ENCODE measurements around the gene PTPRT.

Gene PTPRT

GRCh38 chr20:42530855-42531448, 658.8 kb downstream of the PTPRT start:
- DNase-seq: no peak

GRCh38 chr20:42530191-42530590, 659.5 kb downstream of the PTPRT start:
- DNase-seq: no peak

DNA sequence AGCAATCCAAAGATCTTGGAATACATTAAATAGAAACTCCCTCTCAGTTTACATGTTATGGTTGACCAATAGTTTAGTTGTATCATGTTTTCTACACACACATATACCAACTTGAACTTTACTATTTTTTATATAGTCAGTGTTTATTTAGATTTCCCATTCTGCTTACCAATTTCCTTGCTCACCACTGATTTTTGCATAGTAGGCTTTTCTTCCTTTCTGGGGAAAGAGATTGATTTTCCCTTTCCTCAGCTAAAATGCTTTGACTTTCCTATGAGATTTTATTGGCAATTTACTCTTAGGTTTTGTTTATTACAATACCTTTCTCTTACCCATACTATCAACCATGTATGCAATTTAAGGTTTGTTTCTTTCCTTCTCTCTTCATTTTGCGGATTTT, 665.6 kb downstream of the PTPRT start:
- no peak for DNase-seq

DNA sequence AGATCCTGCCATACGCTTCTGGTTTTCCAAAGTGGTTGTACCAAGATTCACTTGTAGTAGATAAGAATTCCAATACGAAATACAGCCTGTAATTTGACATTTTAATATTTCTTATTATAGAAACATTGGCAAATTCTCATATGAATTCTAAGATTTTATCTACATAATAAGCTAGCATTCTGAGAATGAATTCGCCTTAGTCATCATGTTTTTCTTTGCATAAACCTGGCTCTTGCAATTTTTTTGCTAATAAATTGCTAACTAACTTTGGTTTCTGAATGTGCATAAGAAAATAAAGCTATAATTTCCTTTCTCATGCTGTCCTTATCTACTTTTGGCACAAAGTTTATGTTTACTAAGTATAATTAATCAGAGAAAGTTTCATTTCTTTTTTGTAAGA, 673.0 kb downstream of the PTPRT start:
- no peak for DNase-seq

DNA sequence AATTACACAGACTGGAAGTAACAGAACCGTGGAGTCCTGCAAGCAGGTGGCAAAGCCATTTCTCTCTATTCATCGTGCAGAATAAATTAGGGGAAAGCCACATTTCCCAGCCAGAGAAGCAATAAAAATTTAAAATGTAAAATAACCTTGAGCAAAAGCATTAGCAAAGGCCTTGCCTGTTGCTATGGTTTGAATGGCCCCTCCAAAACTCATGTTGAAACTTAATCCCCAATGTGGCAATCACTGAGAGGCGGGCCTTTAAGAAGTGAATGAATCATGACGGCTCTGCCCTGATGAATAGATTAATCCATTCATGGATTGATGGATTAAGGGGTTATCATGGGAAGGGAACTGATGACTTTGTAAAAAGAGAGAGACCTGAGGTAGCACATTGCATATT, 679.0 kb downstream of the PTPRT start:
- DNase-seq: no peak

DNA sequence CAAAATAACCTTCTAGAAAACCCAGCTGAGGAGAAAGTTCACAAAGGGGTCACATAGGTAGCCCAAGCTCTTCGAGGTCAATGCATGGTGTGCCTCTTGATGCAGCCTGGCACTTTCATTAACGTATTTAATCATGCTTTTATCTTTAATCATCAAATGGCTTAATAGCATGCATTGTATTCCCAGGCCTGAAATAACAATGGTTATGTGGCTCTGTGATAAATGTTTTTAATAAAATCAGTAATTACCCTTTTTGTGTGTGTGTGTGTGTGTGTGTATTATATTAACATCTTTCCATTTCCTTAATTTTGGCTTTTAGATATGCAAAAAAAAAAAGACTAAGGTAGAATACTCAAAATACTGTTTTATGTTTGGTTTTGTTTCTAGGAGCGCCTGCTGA, 681.8 kb downstream of the PTPRT start:
- no peak for DNase-seq

- DNase-seq: no peak
These were observed 683.3 kb downstream of the PTPRT start for GRCh38 chr20:42506397-42506796.

- no peak for DNase-seq
These were observed 687.1 kb downstream of the PTPRT start for GRCh38 chr20:42502591-42502990.

DNA sequence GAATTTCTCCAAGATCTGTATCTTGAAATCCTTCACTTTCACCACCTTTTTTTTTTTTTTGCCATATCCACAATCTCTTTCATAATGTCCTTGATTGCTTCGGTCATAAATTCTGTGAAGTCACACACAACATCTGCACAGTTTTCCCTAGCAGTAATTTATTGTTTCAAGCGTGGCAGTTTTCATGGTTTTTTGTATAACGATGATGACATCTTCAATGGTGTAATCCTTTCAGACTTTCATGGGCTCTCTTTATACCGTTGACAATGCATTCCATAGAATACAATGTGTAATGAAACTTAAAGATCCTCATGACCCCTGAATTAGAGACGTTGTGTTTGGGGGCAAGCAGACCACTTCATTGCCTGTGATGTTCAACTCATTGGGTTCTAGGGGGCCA, 693.1 kb downstream of the PTPRT start:
- no peak for DNase-seq

DNA sequence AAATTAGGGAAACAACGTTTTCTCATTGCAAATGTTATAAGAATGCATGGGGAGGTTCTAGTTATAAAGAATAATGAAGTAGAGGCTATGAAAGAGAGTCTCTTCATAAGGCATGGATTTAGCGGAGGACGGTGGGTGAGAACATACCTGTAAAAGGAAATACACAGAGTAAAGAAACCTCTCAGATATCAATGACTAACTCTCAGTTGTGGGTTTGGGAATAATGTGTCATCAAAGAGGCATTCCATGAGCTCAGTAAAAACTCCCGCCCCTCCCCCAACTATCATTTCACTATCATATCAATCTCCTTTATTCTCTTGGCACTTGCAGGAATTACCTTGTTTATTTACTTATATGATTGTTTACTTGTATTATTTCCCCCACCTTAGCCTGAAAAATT, 695.4 kb downstream of the PTPRT start:
- no peak for DNase-seq

- no peak for DNase-seq
These were observed 696.7 kb downstream of the PTPRT start for GRCh38 chr20:42493001-42493400.

DNA sequence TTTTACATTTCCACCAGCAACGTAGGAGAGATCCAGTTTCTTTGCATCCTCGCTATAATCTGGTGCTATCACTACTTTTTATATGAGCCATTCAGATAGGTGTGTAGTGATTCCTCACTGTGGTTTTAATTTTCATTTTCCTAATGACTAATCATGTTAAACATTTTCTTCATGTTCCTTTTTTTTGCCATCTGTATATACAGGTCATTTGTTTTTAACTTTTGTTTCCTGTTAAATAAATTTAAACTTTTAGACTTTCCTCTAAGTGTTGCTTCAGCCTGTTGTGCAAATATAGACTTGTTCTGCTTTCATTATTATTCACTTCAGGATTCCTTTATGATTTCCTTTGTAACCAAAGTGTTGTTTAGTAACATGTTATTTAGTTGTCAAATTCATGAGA, 697.4 kb downstream of the PTPRT start:
- no peak for DNase-seq

DNA sequence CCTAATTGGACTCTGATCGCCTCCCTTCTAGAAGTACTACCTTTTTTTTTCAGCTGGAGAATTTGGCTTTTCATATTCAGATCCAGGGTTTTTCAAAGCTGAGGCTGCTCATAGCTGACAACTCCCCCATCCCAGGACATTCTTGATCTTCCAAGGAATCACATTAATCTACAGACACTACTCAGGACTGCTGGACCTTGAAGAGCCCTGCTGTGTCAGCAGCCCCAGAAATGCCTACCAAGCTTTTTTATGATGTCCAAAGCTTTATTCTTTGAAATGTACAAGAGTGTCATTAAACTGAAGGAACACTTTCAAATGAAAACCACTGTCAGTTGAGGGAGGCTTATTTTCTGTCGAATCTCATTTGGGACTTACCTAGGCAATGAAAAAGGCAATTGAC, 704.1 kb downstream of the PTPRT start:
- DNase-seq: peak; percentile 15

DNA sequence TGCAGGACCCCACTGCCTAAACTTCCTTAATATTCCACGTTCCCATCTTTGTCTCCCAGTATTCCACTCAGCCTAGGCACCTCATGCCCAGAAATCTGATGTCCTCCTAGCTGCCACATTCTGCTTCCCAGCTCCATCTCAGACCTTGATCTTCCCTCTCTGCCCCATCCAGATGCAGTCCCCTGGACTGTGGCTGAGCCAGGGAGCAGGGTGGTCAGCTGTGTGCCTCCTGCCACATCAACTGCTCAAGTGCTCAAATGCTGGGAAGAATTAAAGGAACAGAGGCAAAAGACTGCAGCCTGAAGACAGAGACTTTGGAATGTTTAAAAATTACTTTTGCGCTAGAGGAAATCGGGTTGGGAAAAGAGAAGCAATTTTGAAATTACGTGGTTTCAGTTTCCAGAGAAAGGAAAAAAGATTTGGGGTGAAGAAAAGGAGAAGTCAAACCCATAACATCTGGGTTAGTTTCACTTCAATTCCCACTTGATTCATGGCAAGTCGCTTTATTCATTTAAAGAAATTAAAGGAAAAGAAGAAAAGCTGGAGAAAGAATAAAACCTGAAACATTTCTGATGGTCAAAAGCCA, 704.8 kb downstream of the PTPRT start:
- no peak for DNase-seq

DNA sequence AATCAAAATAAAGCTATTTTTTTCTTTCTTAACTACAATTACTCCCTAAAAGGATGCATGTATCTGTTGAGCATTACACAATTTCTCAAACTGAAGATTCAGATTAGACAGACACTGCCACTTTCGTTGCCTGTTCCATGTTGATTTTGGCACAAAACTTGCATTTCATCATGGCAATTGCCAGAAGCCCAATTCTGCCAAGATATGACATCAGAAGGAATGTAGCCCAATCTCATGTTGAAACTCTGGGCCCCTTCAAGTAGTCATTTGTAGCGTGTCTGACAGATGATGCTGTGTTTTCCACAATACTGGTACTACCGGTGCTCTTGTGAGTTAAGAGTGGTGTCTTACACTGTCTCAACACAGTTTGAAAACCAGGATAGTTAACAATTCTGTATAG, 705.4 kb downstream of the PTPRT start:
- no peak for DNase-seq

- no peak for DNase-seq
These were observed 705.9 kb downstream of the PTPRT start for GRCh38 chr20:42483730-42484303.

DNA sequence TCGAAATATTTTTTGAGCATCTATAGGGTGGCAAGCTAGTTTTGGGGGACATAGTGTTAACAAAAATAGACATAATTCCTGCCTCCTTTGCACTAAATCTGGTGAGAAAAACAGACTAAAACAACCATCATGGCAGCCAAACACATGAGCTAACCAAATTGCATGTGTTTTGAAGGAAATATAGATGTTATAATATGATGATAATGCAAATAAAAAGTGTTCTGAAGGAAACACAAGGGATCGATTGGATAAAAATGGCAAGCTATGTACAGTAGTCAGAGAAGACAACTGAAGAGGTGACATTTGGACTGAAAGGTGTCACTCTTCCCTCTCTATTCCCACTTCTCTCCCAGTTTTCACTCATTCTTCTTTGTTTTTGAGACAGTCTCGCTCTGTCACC, 706.9 kb downstream of the PTPRT start:
- no peak for DNase-seq

DNA sequence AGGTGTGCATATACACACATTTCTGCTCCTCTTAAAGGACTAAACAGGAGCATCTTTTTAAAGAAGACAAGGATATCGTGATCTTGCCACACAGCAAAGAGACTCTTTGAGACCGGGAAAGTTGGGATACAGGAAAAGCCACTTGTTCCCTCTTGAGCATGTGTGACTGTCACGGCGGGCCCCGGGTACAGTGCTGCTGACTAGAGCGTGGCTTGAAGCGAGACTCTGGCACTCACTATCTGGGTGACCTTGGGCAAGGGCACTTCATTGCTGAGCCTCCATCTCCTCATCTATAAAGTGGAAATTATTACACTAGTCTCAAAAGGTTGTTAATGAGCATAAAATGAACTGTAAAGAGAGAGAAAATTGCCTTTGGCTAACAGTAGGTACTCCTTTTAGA, 713.9 kb downstream of the PTPRT start:
- no peak for DNase-seq

- DNase-seq: no peak
These were observed 715.1 kb downstream of the PTPRT start for GRCh38 chr20:42474646-42475045.

DNA sequence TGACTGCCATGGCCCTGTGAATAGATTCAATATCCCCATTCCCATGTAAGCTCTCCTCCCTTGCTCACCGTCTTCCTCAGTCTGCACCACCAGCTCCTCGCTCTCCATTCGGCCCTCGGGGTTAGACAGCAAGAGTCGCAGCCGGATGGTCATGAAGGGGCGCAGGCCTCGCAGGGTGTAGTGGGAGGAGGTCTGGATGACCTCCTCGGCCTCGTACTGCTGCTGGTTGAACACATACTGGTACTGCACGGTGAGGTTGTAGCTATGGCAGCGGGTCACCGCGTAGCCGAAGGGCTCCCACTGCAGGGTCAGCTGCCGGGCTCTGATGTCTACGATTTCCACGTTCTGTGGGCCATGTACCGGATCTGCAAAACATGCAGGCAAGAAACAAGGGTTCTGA, 717.5 kb downstream of the PTPRT start:
- no peak for DNase-seq

GRCh38 chr20:42461965-42462593, 727.6 kb downstream of the PTPRT start:
- DNase-seq: no peak

DNA sequence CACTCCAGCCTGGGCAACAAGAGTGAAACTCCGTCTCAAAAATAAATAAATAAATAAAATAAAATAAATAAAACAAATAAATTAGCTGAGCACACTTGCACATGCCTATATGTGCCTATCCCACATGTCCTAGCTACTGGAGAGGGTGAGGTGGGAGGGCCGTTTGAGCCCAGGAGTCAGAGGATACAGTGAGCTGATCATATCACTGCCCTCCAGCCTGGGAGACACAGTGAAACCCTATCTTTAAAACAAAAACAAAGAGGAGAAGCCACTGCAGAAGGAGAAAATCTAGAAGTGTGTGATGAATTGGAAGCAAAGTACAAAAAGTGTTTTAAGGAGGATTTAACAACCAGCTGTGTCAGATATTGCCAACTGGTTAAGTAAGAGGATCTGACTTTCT, 728.4 kb downstream of the PTPRT start:
- no peak for DNase-seq

- no peak for DNase-seq
These were observed 742.4 kb downstream of the PTPRT start for GRCh38 chr20:42447270-42447669.

- DNase-seq: no peak
These were observed 744.9 kb downstream of the PTPRT start for GRCh38 chr20:42444799-42445198.

Data from right kidney (tissue), 1 donor.